Right cardiac atrium (tissue), 5 donors: ENCODE results near the gene COPZ2. TPM values are rescaled to one million over a fixed set of nuclear protein-coding genes. Genes with fewer than 3 reads are reported as not detected.

Experiments used
- ATAC-seq, 2 donors: fragments of 200-7000 bp; cut with Tn5 transposase; one replicate each; pipeline versions ENCODE4 v1.8.0 to v1.9.1; 2020; ENCODE audit warnings: moderate library complexity in 2 of 2, mild to moderate bottlenecking in 1 of 2
- DNase-seq, 3 donors: peaks; one replicate each; pipeline ENCODE4 v3.0.0-alpha.2; 2020
- H3K27ac ChIP-seq: one replicate; pipeline ENCODE4 v1.5.1; 2013; ENCODE audit warnings: mild to moderate bottlenecking, low read length, control low read depth, moderate library complexity
- H3K27me3 ChIP-seq: one replicate; pipeline ENCODE4 v1.6.1; 2013; ENCODE audit not compliant: control insufficient read depth, insufficient read depth
- H3K4me1 ChIP-seq: one replicate; pipeline ENCODE4 v1.6.1; 2013; ENCODE audit warnings: low read length; ENCODE audit not compliant: control insufficient read depth, insufficient read depth
- H3K4me3 ChIP-seq: one replicate; pipeline ENCODE4 v1.5.1; 2013; ENCODE audit warnings: low read length, control low read depth
- H3K9me3 ChIP-seq: one replicate; pipeline ENCODE4 v1.6.1; 2013; ENCODE audit warnings: low read length; ENCODE audit not compliant: control insufficient read depth
- WGBS: extraction: QIAGEN DNeasy Blood & Tissue Kit; methylation state at CpG from one replicate; pipeline ENCODE4 v1.1.7; 2013; 5-methylcytosine and 5-hydroxymethylcytosine counted together
- intact Hi-C, 4 donors: fragments of 100-400 bp; cut with DNase I; formaldehyde crosslinking; loops; one replicate each; pipeline versions ENCODE4 v1.11.0 to v1.14.0; 2022 to 2023
- polyA plus RNA-seq: library from polyadenylated mRNA; stranded (reverse); fragments of 200-250 nt; gene quantifications from one replicate; pipeline ENCODE4 v1.2.3, GENCODE V29; 2013
- total RNA-seq, 4 donors: library from RNA; stranded (reverse); fragmentation: NEBNext Ultra II Directional; extraction: Animal tissue kit (Norgen Biotek cat#: 25700); gene quantifications; one replicate each; pipeline ENCODE4 v1.2.1, GENCODE V29; 2021
- donor health status: healthy with polysubstance abuse.
- donor health status: DM: no; HTN: yes; CAD: no.
- donor health status: DM: no; HTN: no; CAD: no.
- donor health status: DM: no; HTN: yes; CAD: no; lungs with severe emphysema.
- donor health status: DM: yes; HTN: yes; CAD: no.

COPZ2 gene
- total and polyA plus RNA-seq, 5 donors, result 51.8 to 74.8 (median 65.9) TPM

- intact Hi-C loops, result loop anchor here in 3 of 4 donors (5.0 to 10.0 kb wide), 5 partner anchors 44 to 586 kb away; partner anchors contain the start of genes CBX1 (in 1 of the 3), HOXB7 (in 1 of the 3), HOXB8 (in 1 of the 3) and SNX11 (in 1 of the 3)
- DNase-seq (no peak), ATAC-seq (no peak)
- H3K9me3 ChIP-seq, result no peaks in the 10 kb centered on the region
- WGBS, result 68% methylated on average over 1 of the region's 1 CpG
- H3K4me3 ChIP-seq, result no peak overlapping the region
- no peaks in the 10 kb centered on the region for H3K27me3 ChIP-seq
- H3K27ac ChIP-seq, result no peak overlapping the region
- peaks cover 6% of the 10 kb centered on the region for H3K4me1 ChIP-seq
These were observed 8.9 kb downstream of the COPZ2 start for GRCh38 chr17:48028736-48029135.

GRCh38 chr17:48027322-48027981, 10.1 kb downstream of the COPZ2 start:
- Histone ChIP-seq H3K9me3 (no peaks in the 10 kb centered on the region), H3K27me3 (no peaks in the 10 kb centered on the region), H3K4me3 (no peak overlapping the region), H3K27ac (no peak overlapping the region), H3K4me1 (peaks cover 6% of the 10 kb centered on the region)
- DNase-seq (no peak), ATAC-seq (no peak)
- 75% methylated on average over 12 of the region's 12 CpGs for WGBS
- intact Hi-C loops, result loop anchor here (2.0 to 10.0 kb wide), 6 partner anchors 45 to 587 kb away; partner anchors contain the start of genes CBX1 (in 1 of the 4), HOXB7 (in 1 of the 4), HOXB8 (in 1 of the 4) and SNX11 (in 1 of the 4)

GRCh38 chr17:48026502-48027321, 10.9 kb downstream of the COPZ2 start:
- 20% methylated on average over 18 of the region's 18 CpGs for WGBS
- no peak overlapping the region for H3K27ac ChIP-seq
- no peaks in the 10 kb centered on the region for H3K27me3 ChIP-seq
- H3K9me3 ChIP-seq, result no peaks in the 10 kb centered on the region
- DNase-seq (peak; percentile 88 to 94 (median 93)), ATAC-seq (peak; percentile 42 to 47)
- peaks cover 6% of the 10 kb centered on the region for H3K4me1 ChIP-seq
- intact Hi-C loops, result loop anchor here (1.0 to 10.0 kb wide), 8 partner anchors 46 to 588 kb away; partner anchors contain the start of genes CBX1 (in 1 of the 4), HOXB7 (in 1 of the 4), HOXB8 (in 1 of the 4) and SNX11 (in 1 of the 4)
- H3K4me3 ChIP-seq, result no peak overlapping the region

- H3K27me3 ChIP-seq, result no peaks in the 10 kb centered on the region
- no peak overlapping the region for H3K27ac ChIP-seq
- intact Hi-C loops, result loop anchor here (1.0 to 10.0 kb wide), 8 partner anchors 46 to 589 kb away; partner anchors contain the start of genes CBX1 (in 1 of the 4), HOXB7 (in 1 of the 4), HOXB8 (in 1 of the 4) and SNX11 (in 1 of the 4)
- WGBS, result 27% methylated on average over 8 of the region's 8 CpGs
- peaks cover 6% of the 10 kb centered on the region for H3K4me1 ChIP-seq
- DNase-seq (peak in 2 of 3 donors; percentile 27 to 58), ATAC-seq (no peak)
- H3K9me3 ChIP-seq, result no peaks in the 10 kb centered on the region
- no peak overlapping the region for H3K4me3 ChIP-seq
These were observed 11.6 kb downstream of the COPZ2 start for GRCh38 chr17:48025904-48026501.

GRCh38 chr17:48025040-48025903, 12.3 kb downstream of the COPZ2 start:
- H3K4me1 ChIP-seq, result peaks cover 6% of the 10 kb centered on the region
- whole genome bisulfite sequencing, result under 1% methylated on average over 56 of the region's 56 CpGs
- no peaks in the 10 kb centered on the region for H3K27me3 ChIP-seq
- intact Hi-C loops, result loop anchor here in 3 of 4 donors (2.0 to 10.0 kb wide), 6 partner anchors 47 to 590 kb away; partner anchors contain the start of genes CBX1 (in 1 of the 3), HOXB7 (in 1 of the 3), HOXB8 (in 1 of the 3) and SNX11 (in 1 of the 3)
- H3K27ac ChIP-seq, result peak overlapping the region; percentile 59
- DNase-seq (peak; percentile 98 to 100 (median 99)), ATAC-seq (peak; percentile 92)
- no peaks in the 10 kb centered on the region for H3K9me3 ChIP-seq
- peak overlapping the region; percentile 30 for H3K4me3 ChIP-seq

- DNase-seq, result peak; percentile 69 to 88 (median 82)
- WGBS, result under 1% methylated on average over 54 of the region's 54 CpGs
- peaks cover 6% of the 10 kb centered on the region for H3K4me1 ChIP-seq
- peak overlapping the region; percentile 2 for H3K27ac ChIP-seq
- intact Hi-C loops, result loop anchor here in 3 of 4 donors (2.0 to 10.0 kb wide), 6 partner anchors 48 to 590 kb away; partner anchors contain the start of genes CBX1 (in 1 of the 3), HOXB7 (in 1 of the 3), HOXB8 (in 1 of the 3) and SNX11 (in 1 of the 3)
- H3K4me3 ChIP-seq, result peak overlapping the region; percentile 13
- ATAC-seq, result peak; percentile 12 to 36
- no peaks in the 10 kb centered on the region for H3K27me3 ChIP-seq
- no peaks in the 10 kb centered on the region for H3K9me3 ChIP-seq
These were observed 13.2 kb downstream of the COPZ2 start for GRCh38 chr17:48024149-48025039.

- Histone ChIP-seq H3K9me3 (no peaks in the 10 kb centered on the region), H3K4me1 (peaks cover 6% of the 10 kb centered on the region), H3K4me3 (peak overlapping the region; percentile 13), H3K27ac (peak overlapping the region; percentile 48), H3K27me3 (no peaks in the 10 kb centered on the region)
- WGBS, result under 1% methylated on average over 54 of the region's 54 CpGs
- ATAC-seq (peak; percentile 52 to 60), DNase-seq (peak; percentile 84 to 95 (median 94))
- intact Hi-C loops, result loop anchor here in 3 of 4 donors (2.0 to 10.0 kb wide), 3 partner anchors 81 to 591 kb away; partner anchors contain the start of genes CBX1 (in 1 of the 3), HOXB7 (in 1 of the 3), HOXB8 (in 1 of the 3) and SNX11 (in 1 of the 3)
These were observed 14.0 kb downstream of the COPZ2 start for GRCh38 chr17:48023400-48024148.

GRCh38 chr17:48022901-48023300, 14.7 kb downstream of the COPZ2 start:
- intact Hi-C loops, result loop anchor here in 2 of 4 donors (10.0 kb wide), 2 partner anchors 82 to 592 kb away; partner anchors contain the start of genes CBX1 (in 1 of the 2), HOXB7 (in 1 of the 2), HOXB8 (in 1 of the 2) and SNX11 (in 1 of the 2)
- H3K4me1 ChIP-seq, result peaks cover 6% of the 10 kb centered on the region
- H3K4me3 ChIP-seq, result no peak overlapping the region
- no peak for ATAC-seq
- H3K27ac ChIP-seq, result no peak overlapping the region
- H3K27me3 ChIP-seq, result no peaks in the 10 kb centered on the region
- WGBS, result 60% methylated on average over 6 of the region's 6 CpGs
- H3K9me3 ChIP-seq, result no peaks in the 10 kb centered on the region
- no peak for DNase-seq
